Stimulated activated CD4-positive, alpha-beta T cell treated with anti-CD3 and anti-CD28 coated beads, Interleukin-2, amount 100 ng/mL, for 24 hours (primary cell): ENCODE data around the gene ARHGAP22.

Experiments used
- DNase-seq, 2 donors: peaks; one replicate each; pipeline ENCODE4 v3.0.0-alpha.2; 2020

ARHGAP22 gene

GRCh38 chr10:48580236-48580635 is 24.6 kb downstream of the ARHGAP22 start:
- DNase-seq, result no peak

DNA sequence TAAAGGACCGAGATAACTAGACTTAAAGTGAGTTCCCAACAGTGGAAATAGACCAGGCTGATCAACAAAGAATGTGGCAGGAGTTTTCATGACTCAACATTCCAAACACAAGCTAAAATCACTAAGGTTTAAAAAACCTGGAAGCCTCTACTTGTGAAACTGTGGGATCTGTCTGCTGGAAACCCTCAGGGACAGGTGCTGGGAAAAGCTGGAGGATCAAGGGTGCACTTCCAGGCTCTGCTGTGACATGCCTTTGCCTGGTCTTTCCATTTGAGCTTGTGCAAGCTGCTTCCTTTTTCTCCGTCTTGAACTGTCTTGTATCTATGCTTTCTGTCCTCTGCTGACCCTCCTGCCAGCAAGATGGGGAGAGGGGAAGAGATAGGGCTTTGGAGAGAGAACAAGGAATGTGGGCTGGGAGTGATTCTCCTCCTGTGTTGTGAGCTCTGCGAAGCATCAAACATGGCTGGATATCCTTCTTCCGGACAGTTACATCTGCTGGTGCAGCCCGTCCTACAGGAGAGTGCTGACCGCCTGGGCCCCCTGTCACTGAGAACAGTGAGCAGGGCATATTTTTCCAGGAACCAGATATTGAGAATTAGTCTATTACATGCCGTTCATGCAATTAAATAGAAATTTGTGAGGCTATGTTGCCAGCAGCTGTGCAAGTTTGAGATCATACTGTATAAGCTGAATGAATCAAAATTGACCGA is 25.5 kb downstream of the ARHGAP22 start:
- DNase-seq, result no peak

- DNase-seq, result no peak
These were observed 27.7 kb downstream of the ARHGAP22 start for GRCh38 chr10:48577158-48577557.

DNA sequence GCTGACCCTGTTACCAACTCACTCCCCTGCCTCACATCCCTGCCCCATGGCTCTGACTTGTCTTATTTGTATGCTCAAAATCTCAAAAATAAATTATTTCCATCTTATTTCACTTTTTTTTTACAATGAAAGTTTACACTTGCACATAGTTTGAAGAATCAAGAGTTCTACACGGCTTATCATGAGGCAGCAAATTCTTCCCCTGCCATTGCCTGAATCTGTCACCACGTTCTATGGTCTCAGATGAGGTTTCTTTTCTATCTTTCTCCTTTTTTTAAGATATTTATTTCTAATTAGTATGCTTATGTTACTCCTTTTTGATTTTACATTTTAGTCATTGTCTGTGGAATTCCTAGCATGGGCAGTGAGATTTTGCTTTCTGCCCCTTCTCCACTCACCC is 28.4 kb downstream of the ARHGAP22 start:
- DNase-seq, result no peak

- DNase-seq, result no peak
These were observed 29.0 kb downstream of the ARHGAP22 start for GRCh38 chr10:48575901-48576300.

DNA sequence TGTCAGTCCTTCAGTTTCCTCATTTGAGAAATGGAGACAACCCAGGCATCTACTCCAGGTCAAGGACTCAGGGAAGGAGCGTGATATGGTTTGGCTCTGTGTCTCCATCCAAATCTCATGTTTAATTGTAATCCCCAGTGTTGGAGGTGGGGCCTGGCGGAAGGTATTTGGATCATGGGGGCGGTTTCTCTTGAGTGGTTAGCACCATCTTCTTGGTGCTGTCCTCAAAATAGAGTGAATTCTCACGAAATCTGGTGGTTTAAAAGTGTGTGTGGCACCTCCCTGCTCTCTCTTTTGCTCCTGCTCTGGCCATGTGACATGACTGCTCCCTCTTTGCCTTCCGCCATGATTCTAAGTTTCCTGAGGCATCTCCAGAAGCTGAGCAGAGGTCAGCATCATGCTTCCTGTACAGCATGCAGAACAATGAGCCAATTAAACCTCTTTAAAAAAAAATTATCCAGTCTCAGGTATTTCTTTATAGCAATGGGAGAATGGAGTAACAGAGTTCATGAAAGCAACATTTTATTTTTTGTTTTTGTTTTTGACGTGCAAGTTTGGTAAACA is 30.0 kb downstream of the ARHGAP22 start:
- no peak for DNase-seq

DNA sequence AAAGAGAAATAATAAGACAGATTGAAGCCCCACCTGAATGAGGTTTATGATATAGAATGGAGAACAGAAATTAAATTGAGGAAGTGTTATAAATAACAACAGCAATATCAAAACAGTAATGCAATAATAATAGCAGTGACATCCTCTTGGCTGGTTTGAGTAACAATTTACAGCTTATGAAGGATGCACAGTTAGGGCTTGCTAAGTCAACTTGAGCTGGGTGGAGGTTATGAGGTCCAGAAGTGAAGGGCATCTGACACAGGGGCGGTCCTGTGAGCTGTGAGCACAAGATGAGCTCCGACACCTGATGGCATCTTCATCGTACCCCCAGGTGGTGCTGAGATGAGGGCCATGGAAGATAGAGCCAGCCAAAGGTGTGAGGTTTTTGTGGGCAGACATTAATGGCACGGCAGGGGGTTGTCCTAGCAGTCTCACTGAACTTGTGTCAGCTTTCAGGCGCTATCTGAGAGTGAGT is 30.5 kb downstream of the ARHGAP22 start:
- DNase-seq, result no peak

DNA sequence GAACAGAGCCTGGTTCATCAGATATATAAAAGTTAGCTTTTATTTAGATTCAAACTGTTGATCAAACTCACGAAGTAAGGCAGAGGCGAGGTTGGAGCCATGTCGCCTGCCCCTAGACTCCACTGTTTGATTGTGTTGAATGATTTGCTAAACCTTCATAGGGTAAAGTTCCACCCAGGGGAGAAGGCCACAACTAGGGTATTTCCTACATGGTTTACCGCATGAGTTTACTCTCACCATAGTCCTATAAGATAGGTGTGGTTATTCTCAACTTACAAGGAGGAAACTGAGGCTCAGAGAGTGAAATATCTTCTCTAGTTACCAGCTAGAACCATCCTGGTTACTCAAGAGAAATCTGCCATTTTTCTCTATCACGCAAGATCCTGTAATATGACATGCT is 31.8 kb downstream of the ARHGAP22 start:
- DNase-seq, result no peak

GRCh38 chr10:48572414-48572813 is 32.5 kb downstream of the ARHGAP22 start:
- no peak for DNase-seq

DNA sequence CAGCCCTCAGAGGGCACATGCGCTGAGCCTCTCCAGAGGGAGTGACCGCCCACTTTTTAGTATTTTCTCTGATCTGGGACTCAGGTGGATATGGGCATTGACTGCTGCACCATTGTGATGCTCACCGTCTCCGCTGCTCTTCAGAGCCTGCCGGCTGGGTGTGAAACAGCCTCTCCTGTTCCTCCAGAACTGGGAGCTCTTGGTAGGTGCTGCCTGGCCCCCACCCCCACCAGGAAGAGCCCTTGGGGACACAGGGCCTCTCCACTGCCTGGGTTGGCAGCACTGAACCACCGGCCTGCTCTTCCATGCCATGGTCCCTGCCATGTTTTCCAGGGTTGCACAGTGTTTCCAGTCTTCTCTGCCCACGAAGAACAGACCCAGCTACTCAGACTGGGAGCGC is 36.3 kb downstream of the ARHGAP22 start:
- no peak for DNase-seq

- no peak for DNase-seq
These were observed 36.7 kb downstream of the ARHGAP22 start for GRCh38 chr10:48568131-48568530.

DNA sequence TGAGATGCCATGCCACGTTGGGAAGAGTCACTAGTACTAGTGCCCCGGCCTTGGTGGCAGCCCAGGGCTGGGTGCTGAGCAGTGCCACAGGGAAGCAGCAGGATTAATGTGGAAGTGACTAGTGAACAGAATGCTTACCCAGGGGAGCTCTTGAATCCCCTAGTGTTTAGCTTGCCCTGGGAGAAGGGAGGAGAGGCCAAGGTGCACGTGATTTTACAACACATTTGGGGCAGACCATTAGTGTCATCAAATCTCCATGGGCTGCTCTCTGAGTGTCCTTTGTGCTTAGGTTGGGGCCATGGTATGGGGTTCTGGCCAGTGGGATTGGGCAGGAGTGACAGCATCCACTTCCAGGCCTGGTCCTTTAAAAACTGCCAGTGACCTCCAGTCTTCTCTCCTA is 37.5 kb downstream of the ARHGAP22 start:
- DNase-seq, result no peak

- DNase-seq, result no peak
These were observed 40.3 kb downstream of the ARHGAP22 start for GRCh38 chr10:48564466-48565160.

- DNase-seq, result no peak
These were observed 47.3 kb downstream of the ARHGAP22 start for GRCh38 chr10:48557511-48558123.

DNA sequence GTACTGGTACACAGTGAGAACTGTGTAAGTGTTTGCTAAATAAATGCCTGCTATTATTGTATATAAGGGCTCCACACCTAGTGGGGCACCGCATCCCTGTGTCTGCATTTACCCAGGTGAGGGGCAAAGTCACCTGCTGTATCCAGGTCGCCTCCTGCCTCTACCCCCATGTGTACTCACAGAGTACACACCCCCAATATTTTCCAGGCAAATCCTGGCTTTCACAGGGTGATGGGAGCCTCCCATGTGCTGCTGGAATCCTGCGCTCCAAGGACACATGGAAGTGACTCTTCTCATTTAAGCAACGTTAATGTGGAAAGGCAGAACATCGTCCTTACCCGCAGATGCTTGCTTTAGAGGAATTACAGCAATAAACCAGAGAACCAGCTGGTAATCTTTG is 48.2 kb downstream of the ARHGAP22 start:
- no peak for DNase-seq

- no peak for DNase-seq
These were observed 48.8 kb downstream of the ARHGAP22 start for GRCh38 chr10:48556065-48556464.

DNA sequence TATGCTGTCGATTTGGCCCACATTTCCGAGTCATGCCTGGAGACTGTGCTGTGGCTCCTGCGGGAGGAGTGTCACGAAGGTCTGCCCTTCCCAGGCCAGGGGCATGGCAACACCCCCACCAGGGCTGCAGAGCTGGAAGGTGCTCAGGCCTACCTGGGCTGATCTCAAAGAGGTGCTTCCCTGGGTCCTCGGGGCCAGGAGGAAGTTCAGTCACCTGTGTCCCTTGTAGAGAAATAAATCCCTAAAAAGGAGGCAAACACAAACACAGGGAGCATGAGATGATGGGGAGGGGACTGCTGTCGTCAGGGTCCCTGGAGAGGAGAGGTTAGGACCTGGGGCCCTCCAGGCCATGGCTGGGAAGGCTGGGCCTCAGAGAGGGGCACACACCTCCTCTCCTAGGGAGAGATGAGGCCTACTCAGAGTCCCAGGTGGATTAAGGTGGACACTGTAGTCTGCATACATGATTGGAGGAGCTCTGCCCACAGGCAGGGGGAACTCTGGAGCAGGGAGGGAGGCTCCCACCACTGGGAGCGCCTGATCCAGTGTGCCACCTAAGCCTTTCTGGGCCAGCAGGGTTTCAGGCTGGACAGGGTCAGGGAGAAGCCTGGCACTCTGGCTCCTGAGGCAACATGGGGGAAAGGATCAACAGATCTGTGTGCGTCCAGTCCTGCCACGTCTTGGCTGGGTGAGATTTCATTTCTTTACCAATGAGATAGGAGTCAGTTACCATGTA is 49.4 kb downstream of the ARHGAP22 start:
- no peak for DNase-seq

GRCh38 chr10:48554656-48555055 is 50.2 kb downstream of the ARHGAP22 start:
- no peak for DNase-seq

DNA sequence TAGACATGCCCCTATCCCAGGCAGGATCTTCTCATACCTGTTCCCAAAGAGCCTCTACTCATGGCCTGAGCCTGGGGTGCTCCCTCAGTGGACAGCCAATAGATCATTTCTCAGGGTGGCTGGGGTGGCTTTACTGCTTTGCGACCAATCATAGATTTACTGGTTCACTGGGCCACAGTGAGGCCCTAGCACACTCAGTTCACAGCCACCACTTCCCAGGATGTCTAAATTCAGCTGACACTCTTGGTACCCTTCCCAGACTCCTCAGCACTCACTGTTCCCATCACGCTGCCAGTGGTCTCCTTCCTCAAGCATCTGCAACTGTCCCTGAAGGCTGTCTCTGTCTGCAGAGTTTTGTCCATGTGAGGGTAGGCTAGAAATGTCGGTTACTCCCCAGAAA is 50.6 kb downstream of the ARHGAP22 start:
- no peak for DNase-seq

- DNase-seq, result no peak
These were observed 51.8 kb downstream of the ARHGAP22 start for GRCh38 chr10:48552946-48553564.

DNA sequence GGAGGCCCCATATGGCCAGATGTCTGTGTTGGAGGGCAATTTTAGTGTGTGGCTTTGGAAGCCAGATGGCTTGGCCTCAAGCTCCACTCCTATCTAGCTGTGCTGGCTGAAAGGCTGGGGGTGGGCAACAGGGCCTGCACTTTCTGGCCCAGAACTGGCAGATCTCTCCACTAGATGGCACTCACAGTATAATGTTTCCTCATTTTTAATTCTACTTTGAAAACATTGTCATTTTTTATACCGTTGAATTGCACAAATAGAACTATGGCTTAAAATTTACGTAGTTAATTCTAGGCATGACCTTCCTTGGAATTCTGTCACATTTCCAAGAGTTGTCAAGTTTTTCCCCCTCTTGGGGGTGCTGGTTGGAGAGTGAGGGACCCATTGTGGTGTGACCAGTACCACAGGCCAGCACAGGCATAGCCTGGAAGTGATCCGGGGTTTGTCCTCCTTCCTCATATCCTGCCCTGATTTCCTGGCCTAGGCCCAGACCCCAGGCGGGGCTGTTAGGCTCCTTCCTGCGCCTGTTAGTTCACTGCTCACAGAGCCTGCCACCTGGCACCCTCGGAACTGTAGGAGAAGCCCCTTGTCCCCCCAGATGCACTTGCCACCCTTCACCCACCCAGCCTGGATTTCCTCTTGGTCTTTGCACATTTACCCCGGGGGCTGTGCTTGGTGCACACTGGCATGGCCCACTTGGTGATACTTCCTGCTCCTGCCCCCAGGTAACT is 52.8 kb downstream of the ARHGAP22 start:
- peak in 1 of 2 donors; percentile 27 for DNase-seq

DNA sequence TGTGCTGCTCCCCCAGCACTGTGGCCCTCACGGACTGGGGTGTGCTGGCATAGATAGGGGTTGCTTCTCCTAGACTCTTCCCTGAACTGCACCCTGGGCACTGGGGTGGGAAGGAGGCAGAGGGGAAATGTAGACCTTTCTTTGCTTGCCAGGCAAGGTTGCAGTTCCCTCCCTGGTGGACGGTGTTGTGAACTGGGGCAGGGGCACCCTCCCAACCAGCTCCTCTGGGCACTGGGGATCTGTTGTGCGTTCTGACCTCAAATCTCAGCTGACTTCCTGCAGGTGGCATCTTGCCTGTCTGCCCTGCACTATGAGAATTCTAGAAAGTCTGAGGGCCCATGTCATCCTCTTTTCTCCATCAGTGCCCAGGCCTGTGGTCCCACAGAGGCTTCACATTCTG is 53.9 kb downstream of the ARHGAP22 start:
- no peak for DNase-seq
